GM23248 (cell line): ENCODE data around the gene DSE. TPM values are rescaled to one million over a fixed set of nuclear protein-coding genes. Genes with fewer than 3 reads are reported as not detected.
A peak's percentile ranks its signal among the peaks of the same experiment; 100 is the strongest.

Experiments used
- DNase-seq: peaks from one replicate; pipeline ENCODE4 v3.0.0-alpha.2; 2015
- H2AFZ ChIP-seq: fragments of 200-600 bp; sonication (generic); 2 replicates; pipeline ENCODE4 v1.6.1; 2016; ENCODE audit warnings: antibody characterized with exemption
- H3F3A ChIP-seq: fragments of 200-600 bp; sonication (generic); 2 replicates; pipeline ENCODE4 v1.6.1; 2016; ENCODE audit warnings: mild to moderate bottlenecking, antibody characterized with exemption, mixed run types; ENCODE audit not compliant: insufficient read depth
- H3K27ac ChIP-seq: fragments of 200-600 bp; sonication (generic); 2 replicates; pipeline ENCODE4 v1.5.1; 2016; ENCODE audit warnings: mild to moderate bottlenecking
- H3K27me3 ChIP-seq: fragments of 200-600 bp; sonication (generic); replicated peaks from 2 replicates; pipeline ENCODE4 v1.6.1; 2016; ENCODE audit warnings: mild to moderate bottlenecking; ENCODE audit not compliant: insufficient read depth
- H3K36me3 ChIP-seq: fragments of 200-600 bp; sonication (generic); 2 replicates; pipeline ENCODE4 v1.6.1; 2016; ENCODE audit warnings: low read depth, mild to moderate bottlenecking
- H3K4me1 ChIP-seq: fragments of 200-600 bp; sonication (generic); 2 replicates; pipeline ENCODE4 v1.6.1; 2016; ENCODE audit warnings: mild to moderate bottlenecking; ENCODE audit not compliant: insufficient read depth
- H3K4me2 ChIP-seq: fragments of 200-600 bp; sonication (generic); one replicate; pipeline ENCODE4 v1.6.1; 2016; ENCODE audit warnings: mild to moderate bottlenecking; ENCODE audit not compliant: unreplicated experiment
- H3K4me3 ChIP-seq: fragments of 200-600 bp; sonication (generic); 2 replicates; pipeline ENCODE4 v1.5.1; 2016; ENCODE audit warnings: mild to moderate bottlenecking
- H3K79me2 ChIP-seq: fragments of 200-600 bp; sonication (generic); 2 replicates; pipeline ENCODE4 v1.6.1; 2016; ENCODE audit warnings: mild to moderate bottlenecking; ENCODE audit not compliant: insufficient read depth
- H3K9ac ChIP-seq: fragments of 200-600 bp; sonication (generic); 2 replicates; pipeline ENCODE4 v1.6.1; 2016; ENCODE audit warnings: mild to moderate bottlenecking
- H3K9me2 ChIP-seq: fragments of 200-600 bp; sonication (generic); 2 replicates; pipeline ENCODE4 v1.6.1; 2016; ENCODE audit warnings: mixed run types, mild to moderate bottlenecking, moderate library complexity; ENCODE audit not compliant: insufficient read depth
- H3K9me3 ChIP-seq: fragments of 200-600 bp; sonication (generic); one replicate; pipeline ENCODE4 v1.6.1; 2017; ENCODE audit warnings: low read depth
- H4K20me1 ChIP-seq: fragments of 200-600 bp; sonication (generic); 2 replicates; pipeline ENCODE4 v1.6.0; 2016; ENCODE audit not compliant: insufficient read depth
- EZH2 ChIP-seq: fragments of 200-600 bp; sonication (generic); IDR thresholded peaks from 2 replicates; pipeline ENCODE4 v1.6.1; 2018; ENCODE audit warnings: antibody characterized with exemption, mild to moderate bottlenecking; ENCODE audit not compliant: insufficient read depth, poor library complexity, severe bottlenecking
- EZH2phosphoT487 ChIP-seq: fragments of 200-600 bp; sonication (generic); IDR thresholded peaks from 2 replicates; pipeline ENCODE4 v1.6.1; 2018; ENCODE audit warnings: antibody characterized with exemption, moderate library complexity, mild to moderate bottlenecking, low read depth; ENCODE audit not compliant: insufficient read depth
- WGBS, 2 experiments: methylation state at CpG; one replicate each; pipeline ENCODE4 v1.1.6; 2015 to 2017; ENCODE audit warnings: low lambda C conversion rate in 2 of 2, low coverage in 1 of 2; ENCODE audit errors: missing lambda C conversion rate in 2 of 2; 5-methylcytosine and 5-hydroxymethylcytosine counted together
- in situ Hi-C: fragments of 300-500 bp; cut with MboI; formaldehyde crosslinking; loops from 2 replicates; pipeline ENCODE4 v1.15.0; 2020
- polyA plus RNA-seq: library from polyadenylated mRNA; unstranded; fragments of >200 nt; fragmentation: Nextera tagmentation; extraction: Ambion mirVana; gene quantifications from 2 replicates; pipeline ENCODE4 v1.2.1, GENCODE V29; 2016
- total RNA-seq: library from RNA; depleted of rRNA; stranded (reverse); fragments of >200 nt; shearing (Covaris generic); gene quantifications from 2 replicates; pipeline ENCODE4 v1.2.3, GENCODE V29; 2014

DSE gene
- total and polyA plus RNA-seq, 2 experiments from 2014 or later = 42.7 to 83.9 TPM

DNA sequence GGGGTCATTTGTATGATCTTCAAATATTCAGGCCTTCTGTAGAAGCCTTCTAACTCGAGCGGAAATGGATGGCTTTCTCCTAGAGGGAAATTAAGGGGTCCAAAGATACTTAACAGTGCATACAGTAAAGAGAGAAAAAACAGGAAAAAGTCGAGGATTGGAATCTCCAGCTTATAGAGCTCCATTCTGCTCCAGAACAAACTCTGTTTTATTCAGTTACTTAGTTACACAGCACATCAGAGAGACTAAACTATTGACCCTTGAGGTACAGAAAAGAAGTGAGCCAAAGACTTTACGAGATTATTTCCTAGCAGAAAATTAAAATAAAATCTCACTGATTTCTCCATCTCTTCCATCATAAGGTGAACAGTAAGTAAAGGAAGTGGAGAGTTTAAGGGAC lies 43.8 kb upstream of the DSE start:
- in situ Hi-C loops = no loop called here
- no peak for DNase-seq

DNA sequence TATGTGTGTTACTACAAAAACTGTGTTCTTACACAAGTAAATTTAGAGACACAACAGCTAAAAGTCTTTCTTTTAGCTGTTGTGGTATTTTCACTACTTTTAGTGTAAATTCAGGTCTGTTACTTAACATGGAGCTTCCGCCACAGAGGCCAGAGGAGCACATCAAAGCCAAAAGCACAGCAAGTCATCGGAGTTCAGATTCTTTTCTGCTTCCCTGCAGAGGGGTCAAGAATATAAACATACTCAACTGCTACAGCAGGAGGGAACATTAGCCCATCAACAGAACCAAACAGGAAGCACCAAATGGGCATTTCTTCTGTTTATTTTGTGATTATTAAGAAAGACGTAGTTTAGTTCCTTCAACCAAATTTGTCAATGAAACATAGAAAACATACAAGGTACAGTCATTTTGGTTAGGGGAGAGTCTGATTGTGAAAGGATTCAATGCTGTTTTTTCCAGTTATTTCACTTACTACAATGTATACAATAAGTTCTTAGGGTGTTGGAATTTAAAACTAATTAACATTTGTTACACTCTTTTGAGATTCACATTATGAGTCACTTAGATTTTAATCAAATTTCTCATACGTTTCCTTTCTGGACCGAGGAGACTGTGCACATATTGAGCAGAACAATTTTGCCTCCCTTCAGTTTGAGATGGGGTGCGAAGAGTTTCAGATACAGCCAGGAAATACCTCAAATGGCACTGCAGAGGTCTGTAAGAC lies 42.8 kb upstream of the DSE start:
- Histone ChIP-seq H3K27me3 (no peaks in the 10 kb centered on the region), H3K9ac (no peak overlapping the region), H4K20me1 (no peaks in the 10 kb centered on the region), H3K79me2 (no peaks in the 10 kb centered on the region), H3F3A (peaks cover 15% of the 10 kb centered on the region; the same call in 1 of the 2 replicates), H3K27ac (peak overlapping the region; percentile 38), H3K4me1 (peaks cover 37% of the 10 kb centered on the region), H3K9me2 (no peaks in the 10 kb centered on the region), H3K36me3 (no peaks in the 10 kb centered on the region), H3K4me2 (peak overlapping the region; percentile 71), H3K4me3 (0 out of 2 replicates have a peak overlapping the region, but pooled peaks have one; percentile 21), H2AFZ (peak overlapping the region; percentile 46), H3K9me3 (no peaks in the 10 kb centered on the region)
- in situ Hi-C loops = no loop called here
- 61 to 63% methylated on average over 6 of the region's 6 CpGs for WGBS, 2 experiments
- TF ChIP-seq EZH2 = no peak
- no peak for TF ChIP-seq EZH2phosphoT487
- DNase-seq = no peak

More for the DNA sequence above, 43.8 kb upstream of the DSE start:
- no peaks in the 10 kb centered on the region for H4K20me1 ChIP-seq
- H3K4me2 ChIP-seq = no peak overlapping the region
- H3F3A ChIP-seq = peaks cover 15% of the 10 kb centered on the region; the same call in 1 of the 2 replicates
- H3K9me3 ChIP-seq = no peaks in the 10 kb centered on the region
- H3K9me2 ChIP-seq = no peaks in the 10 kb centered on the region
- H3K79me2 ChIP-seq = no peaks in the 10 kb centered on the region
- no peak overlapping the region for H2AFZ ChIP-seq
- peaks cover 37% of the 10 kb centered on the region for H3K4me1 ChIP-seq
- H3K27me3 ChIP-seq = no peaks in the 10 kb centered on the region
- WGBS, 2 experiments = 94 to 95% methylated on average over 4 of the region's 4 CpGs
- TF ChIP-seq EZH2 (no peak), EZH2phosphoT487 (no peak)
- H3K9ac ChIP-seq = no peak overlapping the region
- no peaks in the 10 kb centered on the region for H3K36me3 ChIP-seq
- H3K27ac ChIP-seq = no peak overlapping the region
- H3K4me3 ChIP-seq = no peak overlapping the region

DNA sequence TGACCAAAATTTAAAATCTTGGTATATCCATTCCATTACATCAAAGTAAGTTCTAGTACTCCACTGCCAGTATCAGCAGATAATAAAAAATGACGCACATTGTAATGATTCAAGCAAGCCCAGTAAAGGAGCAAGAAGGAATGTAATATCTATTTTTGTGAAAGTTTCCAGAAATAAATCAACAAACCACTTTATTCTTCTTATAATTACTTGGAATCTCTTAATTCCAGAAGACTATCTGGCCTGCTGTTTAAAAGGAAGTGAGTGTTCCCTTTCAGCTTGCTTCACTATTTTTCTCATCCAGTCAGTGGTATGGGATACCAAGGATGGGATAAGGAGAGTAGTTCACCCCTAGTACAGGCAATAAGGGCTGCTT lies 42.2 kb upstream of the DSE start:
- in situ Hi-C loops = no loop called here
- TF ChIP-seq EZH2phosphoT487 = no peak
- no peak for TF ChIP-seq EZH2
- Histone ChIP-seq H3F3A (peaks cover 15% of the 10 kb centered on the region; the same call in 1 of the 2 replicates), H3K9me2 (no peaks in the 10 kb centered on the region), H3K4me1 (peaks cover 37% of the 10 kb centered on the region), H2AFZ (peak overlapping the region; percentile 46), H4K20me1 (no peaks in the 10 kb centered on the region), H3K9me3 (no peaks in the 10 kb centered on the region), H3K27me3 (no peaks in the 10 kb centered on the region), H3K79me2 (no peaks in the 10 kb centered on the region), H3K27ac (peak overlapping the region; percentile 38), H3K36me3 (no peaks in the 10 kb centered on the region), H3K4me2 (peak overlapping the region; percentile 71), H3K9ac (no peak overlapping the region), H3K4me3 (0 out of 2 replicates have a peak overlapping the region, but pooled peaks have one; percentile 21)
- WGBS, 2 experiments = 5 to 12% methylated on average over 1 of the region's 1 CpG
- peak; percentile 42 for DNase-seq

DNA sequence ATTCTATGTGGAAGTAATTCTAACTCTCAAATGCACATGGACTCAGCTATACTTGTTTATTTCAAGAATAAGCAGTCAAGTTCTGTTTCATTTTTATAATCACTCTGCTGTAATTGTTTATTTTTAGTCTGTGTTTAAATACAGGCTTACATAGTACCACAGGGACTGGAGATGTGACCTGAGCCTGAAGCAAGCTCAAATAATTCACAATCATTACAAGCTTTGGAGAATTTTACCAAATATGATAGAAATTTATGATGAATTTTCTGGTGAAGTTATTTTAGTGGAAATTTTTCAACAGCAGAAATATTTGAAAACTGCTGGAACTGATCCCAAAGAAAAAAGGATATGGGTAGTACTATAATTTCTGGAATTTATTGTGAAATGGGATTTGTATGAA lies 41.6 kb upstream of the DSE start:
- H2AFZ ChIP-seq = no peak overlapping the region
- in situ Hi-C loops = no loop called here
- peaks cover 15% of the 10 kb centered on the region; the same call in 1 of the 2 replicates for H3F3A ChIP-seq
- H3K4me3 ChIP-seq = no peak overlapping the region
- peaks cover 37% of the 10 kb centered on the region for H3K4me1 ChIP-seq
- H3K27ac ChIP-seq = peak overlapping the region; percentile 38; the same call in 1 of the 2 replicates
- H3K27me3 ChIP-seq = no peaks in the 10 kb centered on the region
- no peak overlapping the region for H3K9ac ChIP-seq
- no peaks in the 10 kb centered on the region for H3K9me2 ChIP-seq
- no peaks in the 10 kb centered on the region for H3K9me3 ChIP-seq
- no peak for TF ChIP-seq EZH2
- TF ChIP-seq EZH2phosphoT487 = no peak
- H3K79me2 ChIP-seq = no peaks in the 10 kb centered on the region
- peak overlapping the region; percentile 71 for H3K4me2 ChIP-seq
- H3K36me3 ChIP-seq = no peaks in the 10 kb centered on the region
- no peaks in the 10 kb centered on the region for H4K20me1 ChIP-seq
- DNase-seq = no peak

DNA sequence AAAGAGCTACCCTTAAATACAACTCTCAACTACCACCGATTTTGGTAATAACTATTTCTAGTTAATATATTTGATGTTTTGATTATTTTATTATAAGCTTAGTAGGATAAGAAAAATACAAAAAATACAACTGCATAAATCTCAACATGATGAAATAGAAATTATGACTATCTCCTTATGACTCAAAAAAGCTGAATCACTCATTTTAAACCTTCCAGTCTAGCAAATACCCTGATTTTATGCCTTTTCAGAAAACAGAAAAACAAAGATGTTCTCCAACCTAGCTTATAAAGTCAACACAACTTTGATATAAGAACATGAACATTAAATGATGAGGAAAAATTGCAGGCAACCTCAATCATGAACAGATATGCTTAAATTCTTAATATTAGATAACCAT lies 40.2 kb upstream of the DSE start:
- Histone ChIP-seq H2AFZ (no peak overlapping the region), H3K4me1 (peaks cover 42% of the 10 kb centered on the region), H3K4me3 (no peak overlapping the region), H3K9me2 (no peaks in the 10 kb centered on the region), H3K79me2 (no peaks in the 10 kb centered on the region), H3F3A (peaks cover 17% of the 10 kb centered on the region; the same call in 1 of the 2 replicates), H3K27ac (no peak overlapping the region), H3K27me3 (no peaks in the 10 kb centered on the region), H3K9me3 (no peaks in the 10 kb centered on the region), H3K36me3 (no peaks in the 10 kb centered on the region), H3K9ac (no peak overlapping the region), H3K4me2 (no peak overlapping the region), H4K20me1 (no peaks in the 10 kb centered on the region)
- WGBS, 2 experiments = 95 to 96% methylated on average over 1 of the region's 1 CpG
- TF ChIP-seq EZH2phosphoT487 (no peak), EZH2 (no peak)
- in situ Hi-C loops = no loop called here
- DNase-seq = peak; percentile 62
